ENCODE data around the gene CLHC1. TPM values are rescaled to one million over a fixed set of nuclear protein-coding genes. Genes with fewer than 3 reads are reported as not detected.
A peak's percentile ranks its signal among the peaks of the same experiment; 100 is the strongest.
"Not testable (repeated sequence)": the region's sequence is repeated elsewhere in the genome, so short reads cannot be mapped to it uniquely, and the experiment has no call there.

The CLHC1 gene
- total RNA-seq, 8 experiments from 2014 or later: 7.5 to 30.4 (median 17.8) TPM

GRCh38 chr2:55227437-55228225 is 4.5 kb downstream of the CLHC1 start:
- H3K27ac ChIP-seq: not testable (repeated sequence)

DNA sequence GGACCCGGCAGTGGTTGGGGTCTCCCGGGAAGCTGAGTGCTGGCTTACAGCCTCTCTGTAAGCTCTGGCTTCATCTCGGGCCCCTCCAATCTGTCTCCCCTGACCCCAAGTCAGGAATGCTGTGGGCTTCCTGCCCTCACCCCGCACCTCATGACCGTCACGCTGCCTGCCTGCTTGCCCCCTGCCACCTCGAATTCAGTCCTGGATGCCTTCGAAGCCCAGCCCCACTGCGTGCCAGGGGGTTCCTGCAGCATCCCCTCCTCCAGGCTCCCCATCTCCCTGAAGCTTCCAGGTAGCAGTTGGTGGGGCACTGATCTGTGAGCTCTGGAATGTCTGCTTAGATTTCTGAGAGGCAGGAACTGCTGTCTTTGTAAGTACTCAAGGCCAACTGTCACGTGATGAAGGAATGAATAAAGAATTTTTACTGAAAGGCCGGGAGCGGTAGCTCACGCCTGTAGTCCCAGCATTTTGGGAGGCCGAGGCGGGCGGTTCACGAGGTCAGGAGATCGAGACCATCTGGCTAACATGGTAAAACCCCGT is 6.5 kb downstream of the CLHC1 start:
- no peaks in the 10 kb centered on the region for H3K4me1 ChIP-seq (replicated peaks in 1 of 2)
- in situ Hi-C loops (cut with MboI; ENCODE audit: low pct_unique_long_range_greater_than_20kb in 2 of 9, low sequenced_read_pairs in 9 of 9, unreplicated experiment in 9 of 9): no loop called here
- ATAC-seq (replicated peaks in 6 of 8): no peak
- no peak overlapping the region for H3K27ac ChIP-seq
- no peak overlapping the region for H3K4me3 ChIP-seq
- WGBS, 10 experiments: 60 to 100% (median 78%) methylated on average over 2 to 13 of the region's 19 CpGs; no CpG with 5 or more reads in 2 of the 10 experiments

More at GRCh38 chr2:55227437-55228225, 4.5 kb downstream of the CLHC1 start:
- H3K4me1 ChIP-seq (replicated peaks in 1 of 2); in situ Hi-C loops (cut with MboI; ENCODE audit: low pct_unique_long_range_greater_than_20kb in 2 of 9, low sequenced_read_pairs in 9 of 9, unreplicated experiment in 9 of 9); H3K4me3 ChIP-seq; ATAC-seq (replicated peaks in 6 of 8): not testable (repeated sequence)
- 35 to 100% (median 90%) methylated on average over 1 to 7 of the region's 7 CpGs; no CpG with 5 or more reads in 1 of the 10 experiments for WGBS, 10 experiments

DNA sequence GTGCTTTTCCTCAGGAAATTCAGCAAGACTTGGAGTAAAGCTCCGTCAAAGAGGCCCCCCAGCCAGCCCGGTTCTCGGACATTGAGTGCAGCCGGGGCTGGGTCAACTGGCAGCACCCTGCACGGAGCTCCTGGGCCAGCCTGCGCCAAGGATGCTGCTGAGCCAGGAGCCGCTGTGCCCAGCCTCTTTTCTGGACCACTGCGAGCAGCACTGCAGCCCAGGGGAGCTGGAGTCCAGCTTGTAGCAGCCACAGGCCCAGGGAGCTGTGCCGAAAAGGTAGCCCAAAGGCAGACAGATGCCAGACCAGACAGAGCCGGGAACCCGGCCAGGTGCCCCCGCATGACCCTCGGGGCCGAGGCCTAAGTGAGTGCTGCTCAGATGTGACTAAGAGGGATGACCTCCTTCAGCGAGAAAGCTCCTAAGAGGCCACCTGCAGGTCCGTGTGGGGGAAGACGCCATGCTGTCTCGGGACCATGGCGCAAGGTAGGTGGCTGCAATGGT is 7.3 kb downstream of the CLHC1 start:
- Histone ChIP-seq H3K4me3 (no peak overlapping the region), H3K27ac (no peak overlapping the region), H3K4me1 (replicated peaks in 1 of 2) (no peaks in the 10 kb centered on the region)
- ATAC-seq (replicated peaks in 6 of 8): no peak
- WGBS, 10 experiments: 40 to 92% (median 82%) methylated on average over 1 to 8 of the region's 19 CpGs; no CpG with 5 or more reads in 2 of the 10 experiments
- in situ Hi-C loops (cut with MboI; ENCODE audit: low pct_unique_long_range_greater_than_20kb in 2 of 9, low sequenced_read_pairs in 9 of 9, unreplicated experiment in 9 of 9): no loop called here

- Histone ChIP-seq H3K27ac (no peak overlapping the region), H3K4me3 (no peak overlapping the region), H3K4me1 (replicated peaks in 1 of 2) (no peaks in the 10 kb centered on the region)
- in situ Hi-C loops (cut with MboI; ENCODE audit: low pct_unique_long_range_greater_than_20kb in 2 of 9, low sequenced_read_pairs in 9 of 9, unreplicated experiment in 9 of 9): no loop called here
- ATAC-seq (replicated peaks in 6 of 8): no peak
- WGBS, 10 experiments: 80 to 100% (median 94%) methylated on average over 1 to 9 of the region's 25 CpGs; no CpG with 5 or more reads in 5 of the 10 experiments
Observed at GRCh38 chr2:55223958-55224760, 7.9 kb downstream of the CLHC1 start.

GRCh38 chr2:55213822-55214221 is 18.3 kb downstream of the CLHC1 start:
- no peak overlapping the region for H3K27ac ChIP-seq
- no peak for ATAC-seq (replicated peaks in 6 of 8)
- in situ Hi-C loops (cut with MboI; ENCODE audit: low pct_unique_long_range_greater_than_20kb in 2 of 9, low sequenced_read_pairs in 9 of 9, unreplicated experiment in 9 of 9): no loop called here

GRCh38 chr2:55204950-55205349 is 27.1 kb downstream of the CLHC1 start:
- H3K27ac ChIP-seq: no peak overlapping the region
- in situ Hi-C loops (cut with MboI; ENCODE audit: low pct_unique_long_range_greater_than_20kb in 2 of 9, low sequenced_read_pairs in 9 of 9, unreplicated experiment in 9 of 9): no loop called here
- ATAC-seq (replicated peaks in 6 of 8): peak in 3 of 8 experiments; percentile 31 to 93 (median 36)
- H3K4me1 ChIP-seq (replicated peaks in 1 of 2): no peaks in the 10 kb centered on the region
- 19 to 100% (median 90%) methylated on average over 1 to 2 of the region's 2 CpGs; no CpG with 5 or more reads in 3 of the 10 experiments for WGBS, 10 experiments
- H3K4me3 ChIP-seq: no peak overlapping the region

More at GRCh38 chr2:55213822-55214221, 18.3 kb downstream of the CLHC1 start:
- Histone ChIP-seq H3K4me1 (replicated peaks in 1 of 2) (no peaks in the 10 kb centered on the region), H3K4me3 (no peak overlapping the region)

DNA sequence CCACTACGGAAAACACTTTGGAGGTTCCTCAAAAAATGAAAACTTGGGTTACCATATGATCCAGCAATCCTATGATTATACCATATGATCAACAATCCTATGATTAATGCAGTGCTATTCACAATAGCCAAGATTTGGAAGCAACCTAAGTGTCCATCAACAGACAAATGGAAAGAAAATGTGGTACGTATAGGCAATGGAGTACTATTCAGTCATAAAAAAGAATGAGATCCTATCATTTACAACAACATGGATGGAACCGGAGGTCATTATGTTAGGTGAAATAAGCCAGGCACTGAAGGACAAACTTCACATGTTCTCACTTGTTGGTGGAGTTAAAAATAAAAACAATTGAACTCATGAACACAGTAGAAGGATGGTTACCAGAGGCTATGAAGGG is 27.6 kb downstream of the CLHC1 start:
- in situ Hi-C loops (cut with MboI; ENCODE audit: low pct_unique_long_range_greater_than_20kb in 2 of 9, low sequenced_read_pairs in 9 of 9, unreplicated experiment in 9 of 9): no loop called here
- Histone ChIP-seq H3K4me1 (replicated peaks in 1 of 2) (no peaks in the 10 kb centered on the region), H3K4me3 (no peak overlapping the region), H3K27ac (no peak overlapping the region)
- 90 to 100% (median 100%) methylated on average over 1 to 3 of the region's 3 CpGs for WGBS, 10 experiments
- ATAC-seq (replicated peaks in 6 of 8): no peak

- H3K4me1 ChIP-seq (replicated peaks in 1 of 2): no peaks in the 10 kb centered on the region
- no peak overlapping the region for H3K4me3 ChIP-seq
- ATAC-seq (replicated peaks in 6 of 8): no peak
- 60 to 100% (median 75%) methylated on average over 1 of the region's 1 CpG; no CpG with 5 or more reads in 2 of the 10 experiments for WGBS, 10 experiments
- in situ Hi-C loops (cut with MboI; ENCODE audit: low pct_unique_long_range_greater_than_20kb in 2 of 9, low sequenced_read_pairs in 9 of 9, unreplicated experiment in 9 of 9): no loop called here
- H3K27ac ChIP-seq: no peak overlapping the region
Observed at GRCh38 chr2:55200416-55200815, 31.7 kb downstream of the CLHC1 start.

DNA sequence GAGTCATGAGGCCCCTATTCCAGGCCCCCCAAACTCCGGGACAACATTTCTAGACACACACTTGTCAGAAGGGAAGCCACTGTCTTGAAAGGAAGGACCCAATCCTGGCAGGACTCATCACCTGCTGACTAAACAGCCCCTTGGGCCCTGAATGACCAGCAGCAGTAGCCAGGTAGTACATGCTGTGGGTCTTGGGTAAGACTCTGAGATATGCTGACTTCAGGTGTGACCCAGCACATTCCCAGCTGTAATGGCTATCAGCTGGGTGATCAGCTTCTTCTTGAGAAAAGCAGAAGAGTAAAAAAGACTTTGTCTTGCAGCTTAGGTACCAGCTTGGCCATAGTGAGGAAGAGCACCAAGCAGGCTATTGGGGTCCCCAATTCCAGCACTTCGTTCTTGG is 35.6 kb downstream of the CLHC1 start:
- in situ Hi-C loops (cut with MboI; ENCODE audit: low pct_unique_long_range_greater_than_20kb in 2 of 9, low sequenced_read_pairs in 9 of 9, unreplicated experiment in 9 of 9): loop anchor here in 1 of 9 experiments (25.0 kb wide), 1 partner anchor 284 kb away; no protein-coding TSS in a partner anchor
- Histone ChIP-seq H3K27ac (no peak overlapping the region), H3K4me3 (no peak overlapping the region), H3K4me1 (replicated peaks in 1 of 2) (no peaks in the 10 kb centered on the region)
- WGBS, 10 experiments: 80 to 100% (median 100%) methylated on average over 1 to 2 of the region's 2 CpGs; no CpG with 5 or more reads in 2 of the 10 experiments
- ATAC-seq (replicated peaks in 6 of 8): no peak

GRCh38 chr2:55191888-55192287 is 40.2 kb downstream of the CLHC1 start:
- ATAC-seq (replicated peaks in 6 of 8); H3K27ac ChIP-seq; H3K4me1 ChIP-seq (replicated peaks in 1 of 2); H3K4me3 ChIP-seq: not testable (repeated sequence)
- in situ Hi-C loops (cut with MboI; ENCODE audit: low pct_unique_long_range_greater_than_20kb in 2 of 9, low sequenced_read_pairs in 9 of 9, unreplicated experiment in 9 of 9): loop anchor here in 1 of 9 experiments (25.0 kb wide), 1 partner anchor 280 kb away; no protein-coding TSS in a partner anchor
- WGBS, 10 experiments: 80 to 100% (median 100%) methylated on average over 1 of the region's 2 CpGs; no CpG with 5 or more reads in 7 of the 10 experiments

GRCh38 chr2:55186837-55187236 is 45.3 kb downstream of the CLHC1 start:
- ATAC-seq (replicated peaks in 6 of 8); H3K4me3 ChIP-seq; H3K27ac ChIP-seq; H3K4me1 ChIP-seq (replicated peaks in 1 of 2): not testable (repeated sequence)
- in situ Hi-C loops (cut with MboI; ENCODE audit: low pct_unique_long_range_greater_than_20kb in 2 of 9, low sequenced_read_pairs in 9 of 9, unreplicated experiment in 9 of 9): loop anchor here in 1 of 9 experiments (25.0 kb wide), 1 partner anchor 275 kb away; no protein-coding TSS in a partner anchor
- WGBS, 10 experiments: 68 to 100% (median 85%) methylated on average over 3 to 8 of the region's 8 CpGs

- ATAC-seq (replicated peaks in 6 of 8): no peak
- WGBS, 10 experiments: 83 to 100% (median 100%) methylated on average over 1 to 2 of the region's 2 CpGs; no CpG with 5 or more reads in 2 of the 10 experiments
- in situ Hi-C loops (cut with MboI; ENCODE audit: low pct_unique_long_range_greater_than_20kb in 2 of 9, low sequenced_read_pairs in 9 of 9, unreplicated experiment in 9 of 9): loop anchor here in 1 of 9 experiments (25.0 kb wide), 1 partner anchor 268 kb away; no protein-coding TSS in a partner anchor
- no peak overlapping the region for H3K4me3 ChIP-seq
- H3K4me1 ChIP-seq (replicated peaks in 1 of 2): peaks cover 0 to under 1% of the 10 kb centered on the region in 2 donors
- no peak overlapping the region for H3K27ac ChIP-seq
Observed at GRCh38 chr2:55180374-55180773, 51.7 kb downstream of the CLHC1 start.

Measured in motor neuron (in vitro differentiated cells).